NB4 (cell line): Measurements from ENCODE around the gene IGSF21.
A peak's percentile ranks its signal among the peaks of the same experiment; 100 is the strongest.

Experiments used
- DNase-seq: peaks from one replicate; pipeline ENCODE4 v3.0.0; 2010; ENCODE audit warnings: low read depth
- H3K4me3 ChIP-seq: one replicate; pipeline ENCODE4 v1.5.1; 2011; ENCODE audit warnings: mild to moderate bottlenecking, low read depth, low read length, moderate library complexity
- MYC ChIP-seq: IDR thresholded peaks from 2 replicates; pipeline ENCODE4 v1.6.1; 2011; ENCODE audit warnings: low read depth, low read length
- POLR2A ChIP-seq: IDR thresholded peaks from 2 replicates; pipeline ENCODE4 v1.6.1; 2011; ENCODE audit warnings: mild to moderate bottlenecking; ENCODE audit not compliant: insufficient read length; ENCODE audit errors: extremely low read depth
- TF ChIP-seq, protein P1 (sequence below): IDR thresholded peaks from one replicate; pipeline ENCODE4 v1.5.1; 2012; ENCODE audit warnings: low read depth, low read length
- TF ChIP-seq, protein P2 (sequence below): IDR thresholded peaks from 2 replicates; pipeline ENCODE4 v1.6.1; 2011; ENCODE audit warnings: low read depth, low read length

The IGSF21 gene

DNA sequence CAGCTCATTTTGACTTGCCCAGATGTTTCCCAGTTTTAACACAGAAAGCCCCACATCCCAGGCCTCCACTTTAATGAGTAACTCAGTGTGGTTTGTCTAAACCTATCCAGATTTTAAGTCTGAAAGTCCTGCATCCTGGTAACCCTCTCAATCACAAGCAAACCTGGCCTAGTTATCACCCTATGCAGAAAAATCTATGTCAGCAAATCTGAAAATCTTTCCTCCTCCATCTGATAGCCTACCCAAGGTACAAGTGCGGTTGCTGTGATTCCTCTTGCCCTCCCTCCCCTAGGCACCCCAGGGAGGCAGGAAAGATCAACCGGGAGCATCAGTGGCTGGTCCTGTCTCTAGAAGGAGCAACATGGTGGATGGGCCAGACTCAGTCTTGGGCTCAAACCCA, 163.7 kb downstream of the IGSF21 start:
- DNase-seq = no peak
- no peak overlapping the region for H3K4me3 ChIP-seq
- TF ChIP-seq MYC (no peak), POLR2A (no peak)
- TF ChIP-seq, protein P1, sequence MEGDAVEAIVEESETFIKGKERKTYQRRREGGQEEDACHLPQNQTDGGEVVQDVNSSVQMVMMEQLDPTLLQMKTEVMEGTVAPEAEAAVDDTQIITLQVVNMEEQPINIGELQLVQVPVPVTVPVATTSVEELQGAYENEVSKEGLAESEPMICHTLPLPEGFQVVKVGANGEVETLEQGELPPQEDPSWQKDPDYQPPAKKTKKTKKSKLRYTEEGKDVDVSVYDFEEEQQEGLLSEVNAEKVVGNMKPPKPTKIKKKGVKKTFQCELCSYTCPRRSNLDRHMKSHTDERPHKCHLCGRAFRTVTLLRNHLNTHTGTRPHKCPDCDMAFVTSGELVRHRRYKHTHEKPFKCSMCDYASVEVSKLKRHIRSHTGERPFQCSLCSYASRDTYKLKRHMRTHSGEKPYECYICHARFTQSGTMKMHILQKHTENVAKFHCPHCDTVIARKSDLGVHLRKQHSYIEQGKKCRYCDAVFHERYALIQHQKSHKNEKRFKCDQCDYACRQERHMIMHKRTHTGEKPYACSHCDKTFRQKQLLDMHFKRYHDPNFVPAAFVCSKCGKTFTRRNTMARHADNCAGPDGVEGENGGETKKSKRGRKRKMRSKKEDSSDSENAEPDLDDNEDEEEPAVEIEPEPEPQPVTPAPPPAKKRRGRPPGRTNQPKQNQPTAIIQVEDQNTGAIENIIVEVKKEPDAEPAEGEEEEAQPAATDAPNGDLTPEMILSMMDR = no peak
- TF ChIP-seq, protein P2, sequence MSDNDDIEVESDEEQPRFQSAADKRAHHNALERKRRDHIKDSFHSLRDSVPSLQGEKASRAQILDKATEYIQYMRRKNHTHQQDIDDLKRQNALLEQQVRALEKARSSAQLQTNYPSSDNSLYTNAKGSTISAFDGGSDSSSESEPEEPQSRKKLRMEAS = no peak

DNA sequence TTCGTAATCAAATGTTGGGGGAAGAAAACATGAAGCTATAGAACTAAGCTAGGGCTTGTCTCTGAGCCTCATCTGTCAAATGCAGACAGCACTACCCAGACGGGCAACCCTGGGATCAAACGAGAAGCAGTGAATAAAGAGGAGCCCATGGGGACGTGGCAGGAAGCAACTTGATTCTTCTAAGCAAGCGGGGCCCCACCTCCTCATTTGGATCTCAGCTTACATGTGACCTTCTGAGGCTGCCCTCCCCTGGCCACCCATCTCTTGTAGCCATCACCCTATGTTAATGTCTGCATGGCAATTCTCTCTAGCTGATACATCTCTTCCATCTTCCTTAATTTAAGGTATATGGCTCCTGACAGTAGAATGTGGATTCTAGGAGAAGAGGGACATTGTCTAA, 171.3 kb downstream of the IGSF21 start:
- TF ChIP-seq MYC (no peak), POLR2A (no peak)
- TF ChIP-seq, protein P2 = no peak
- no peak overlapping the region for H3K4me3 ChIP-seq
- DNase-seq = no peak

DNA sequence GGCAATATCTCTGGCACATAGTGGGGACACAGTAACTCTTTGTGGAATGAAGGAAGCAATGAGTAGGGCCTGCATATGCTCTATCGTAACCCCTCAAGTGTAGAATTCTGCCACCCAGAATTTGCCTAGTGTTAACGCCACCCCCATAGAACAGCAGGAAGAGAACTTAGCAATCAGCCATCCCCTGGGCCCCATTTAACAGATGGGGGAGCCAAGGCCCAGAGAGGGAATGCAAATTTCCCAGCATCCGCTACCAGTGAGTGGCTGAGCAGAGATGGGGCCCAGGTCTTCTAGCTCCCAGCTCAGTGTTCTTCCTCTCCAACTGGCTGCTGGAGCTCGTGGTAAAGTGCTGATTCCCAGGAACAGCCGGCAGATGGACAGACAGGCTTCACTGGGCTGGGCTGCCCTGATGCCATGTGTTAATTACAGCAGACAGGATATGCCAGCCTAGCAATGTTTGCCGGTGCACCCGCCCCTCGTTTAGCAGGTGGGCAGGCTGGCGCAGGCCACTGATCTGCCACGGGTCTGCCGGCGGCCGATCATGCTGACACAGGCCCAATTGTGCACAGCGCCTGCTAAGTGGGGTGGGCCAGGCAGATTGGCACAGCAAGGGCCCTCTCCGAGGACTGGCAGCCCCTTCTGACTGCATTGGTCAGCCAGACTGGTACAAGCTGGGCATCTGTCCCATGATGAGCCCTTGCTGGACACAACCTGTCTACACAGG, 171.9 kb downstream of the IGSF21 start:
- no peak overlapping the region for H3K4me3 ChIP-seq
- no peak for DNase-seq
- TF ChIP-seq, protein P1 = no peak
- TF ChIP-seq, protein P2 = no peak
- TF ChIP-seq POLR2A (no peak), MYC (no peak)

DNA sequence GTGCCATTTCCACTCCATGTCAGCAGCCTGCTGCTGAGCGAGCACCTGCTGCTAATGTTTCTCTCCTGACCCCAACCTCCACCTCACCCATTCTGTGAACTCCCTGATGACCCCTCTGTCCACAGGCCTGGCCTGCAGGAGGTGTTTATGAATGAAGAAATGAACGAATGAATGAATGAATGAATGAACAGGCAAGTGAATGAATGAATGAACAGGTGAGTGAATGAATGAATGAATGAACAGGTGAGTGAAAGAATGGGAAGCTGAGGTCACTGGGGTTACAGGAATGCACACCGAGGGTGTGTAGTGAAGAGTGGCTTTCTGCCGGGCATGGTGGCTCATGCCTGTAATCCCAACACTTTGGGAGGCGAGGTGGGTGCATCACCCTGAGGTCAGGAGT, 173.4 kb downstream of the IGSF21 start:
- H3K4me3 ChIP-seq = no peak overlapping the region
- no peak for TF ChIP-seq POLR2A
- no peak for TF ChIP-seq MYC
- TF ChIP-seq, protein P2 = no peak
- TF ChIP-seq, protein P1 = no peak
- no peak for DNase-seq

DNA sequence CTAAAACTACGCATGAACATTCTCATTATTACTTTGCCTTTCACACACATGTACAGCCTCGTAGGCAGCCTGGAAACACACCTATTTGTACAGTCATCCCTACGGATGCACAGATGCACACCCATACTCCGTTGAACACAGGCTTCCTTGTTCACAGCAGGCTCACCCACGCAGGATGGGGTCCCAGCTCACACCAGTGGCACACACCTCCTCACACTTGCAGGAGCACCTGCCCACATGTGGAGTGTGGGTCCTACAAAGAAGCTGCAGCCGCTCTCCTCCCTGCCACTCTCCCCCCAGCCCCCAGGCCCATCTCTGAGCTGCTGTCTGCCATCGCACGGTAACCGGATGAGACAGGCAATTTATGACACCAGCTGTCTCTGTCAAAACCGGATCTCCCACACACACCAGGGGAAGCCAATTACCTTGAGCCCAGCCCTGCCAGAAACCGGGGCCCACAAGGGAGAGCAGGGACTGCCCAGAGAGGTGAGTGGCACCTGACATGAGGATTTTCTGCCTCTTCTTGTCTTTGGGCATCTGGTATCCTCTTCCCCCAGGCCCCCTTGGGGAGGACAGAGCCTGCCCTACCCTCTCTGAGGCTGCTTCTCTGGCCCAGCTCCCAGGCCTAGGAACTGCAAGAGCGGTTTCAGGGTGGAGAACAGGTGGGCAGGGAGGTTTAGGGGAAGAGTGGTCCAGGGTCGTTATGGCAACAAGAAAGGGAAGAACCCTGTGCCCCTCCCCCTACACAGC, 175.4 kb downstream of the IGSF21 start:
- TF ChIP-seq MYC (no peak), POLR2A (no peak)
- TF ChIP-seq, protein P2 = no peak
- TF ChIP-seq, protein P1 = no peak
- no peak overlapping the region for H3K4me3 ChIP-seq
- peak; percentile 9 for DNase-seq

DNA sequence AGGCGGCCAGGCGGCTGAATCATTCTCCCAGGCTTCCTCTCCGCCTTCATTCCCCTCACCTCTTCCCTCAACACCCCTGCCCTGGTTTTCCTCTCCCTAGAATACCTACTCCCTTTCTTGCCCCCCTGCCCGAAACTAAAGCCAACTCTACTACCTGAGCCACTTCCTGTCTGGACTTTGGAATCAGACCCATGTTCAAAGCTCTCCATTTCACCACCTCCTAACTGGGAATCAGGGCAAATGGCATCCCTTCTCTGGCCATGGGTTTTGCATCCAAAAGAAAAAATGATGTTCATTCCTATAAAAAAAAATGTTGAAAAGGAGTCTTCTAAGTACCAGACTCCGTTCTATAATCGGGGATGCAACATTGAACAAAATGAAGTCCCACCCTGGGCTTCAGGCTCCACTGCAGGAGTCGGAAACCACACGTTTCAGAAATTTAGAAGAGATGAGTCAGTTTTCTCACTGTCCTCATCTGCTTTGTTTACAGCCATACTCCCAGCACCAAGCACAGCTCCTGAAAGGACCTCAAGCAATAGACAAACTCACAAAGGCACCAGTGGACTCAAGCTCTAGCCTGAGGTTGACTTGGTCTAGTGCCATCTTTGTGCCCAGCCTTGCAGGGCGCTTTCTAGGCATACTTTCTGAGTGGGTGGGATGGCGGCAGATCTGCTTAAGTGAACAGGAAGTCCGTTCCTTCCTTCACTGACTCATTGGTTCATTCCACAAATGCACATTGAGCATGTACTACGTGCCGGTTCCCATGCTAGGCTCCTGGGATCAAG, 176.2 kb downstream of the IGSF21 start:
- TF ChIP-seq, protein P2 = no peak
- TF ChIP-seq, protein P1 = no peak
- TF ChIP-seq MYC (no peak), POLR2A (no peak)
- DNase-seq = no peak
- no peak overlapping the region for H3K4me3 ChIP-seq
